Activated naive CD4-positive, alpha-beta T cell treated with anti-CD3 and anti-CD28 coated beads, Interleukin-2, amount 50 U/mL, for 72 hours (primary cell): ENCODE measurements around the gene PREX1. TPM values are rescaled to one million over a fixed set of nuclear protein-coding genes. Genes with fewer than 3 reads are reported as not detected.

Experiments
- ATAC-seq, 2 donors: fragments of 150-1000 bp; cut with Tn5 transposase; 2 replicates each; pipeline ENCODE4 v1.10.0; 2021; ENCODE audit warnings: mild to moderate bottlenecking in 2 of 2, moderate library complexity in 2 of 2
- DNase-seq, 2 donors: peaks; one replicate each; pipeline ENCODE4 v3.0.0; 2021 to 2022; ENCODE audit warnings: low spot score in 2 of 2
- H3K27ac Mint-ChIP-seq, 2 donors: one replicate each; pipeline ENCODE4 v1.8.0; 2022; ENCODE audit warnings: mild to moderate bottlenecking in 2 of 2, mixed read lengths in 2 of 2
- H3K36me3 Mint-ChIP-seq, 2 donors: one replicate each; pipeline ENCODE4 v1.8.0; 2022; ENCODE audit warnings: mixed read lengths in 2 of 2
- H3K9me3 Mint-ChIP-seq, 2 donors: one replicate each; pipeline ENCODE4 v1.8.0; 2022; ENCODE audit warnings: mixed read lengths in 2 of 2
- total RNA-seq, 2 donors: library from RNA; stranded (reverse); gene quantifications; one replicate each; pipeline ENCODE4 v1.2.3, GENCODE V29; 2022

PREX1 gene
- total RNA-seq, 2 donors from 2014 or later: 30.6 to 51.8 TPM

DNA sequence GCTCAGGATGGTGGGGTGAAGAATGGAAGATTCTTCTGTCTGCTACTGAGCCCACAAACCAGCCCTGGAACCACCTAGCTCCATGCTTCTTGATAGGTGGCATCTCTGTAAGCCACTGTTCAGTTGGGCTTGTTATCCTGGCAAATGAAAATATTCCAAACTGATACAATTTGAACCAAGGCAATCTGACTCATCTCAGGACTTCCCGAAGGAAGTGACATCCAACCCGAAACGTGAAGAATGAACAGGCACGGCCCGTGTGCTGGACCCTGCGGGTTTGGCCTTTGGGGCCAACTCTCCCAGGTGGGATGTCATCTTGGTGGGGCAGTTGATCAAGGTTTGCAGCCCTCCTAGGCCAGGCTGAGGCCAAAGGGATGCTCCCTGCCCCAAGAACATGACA is 160.3 kb downstream of the PREX1 start:
- Mint-ChIP-seq H3K27ac (peak overlapping the region in 1 of 2 donors; percentile 25), H3K36me3 (no peaks in the 10 kb centered on the region), H3K9me3 (no peaks in the 10 kb centered on the region)
- ATAC-seq (no peak), DNase-seq (no peak)

DNA sequence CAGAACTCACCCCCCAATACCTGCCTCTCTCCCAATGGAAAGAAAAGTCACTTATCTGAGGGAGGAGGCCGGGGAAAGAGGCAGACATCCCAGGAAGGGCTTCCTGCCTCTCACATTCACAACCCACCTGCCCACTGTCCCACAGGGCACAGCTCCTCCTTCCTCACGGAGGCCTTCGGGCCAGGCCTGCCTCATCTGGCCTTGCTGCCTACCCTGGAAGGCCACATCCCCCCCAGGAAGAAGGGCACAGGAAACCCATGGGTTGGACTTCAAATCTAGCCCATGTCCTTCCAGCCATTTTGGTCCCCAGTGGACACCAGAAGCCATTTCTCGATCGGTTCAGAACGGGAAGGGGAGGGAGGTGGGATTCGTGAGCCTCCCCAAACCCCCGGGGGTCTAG is 162.0 kb downstream of the PREX1 start:
- DNase-seq: no peak
- H3K9me3 Mint-ChIP-seq: no peaks in the 10 kb centered on the region
- peak overlapping the region; percentile 22 to 60 for H3K27ac Mint-ChIP-seq
- H3K36me3 Mint-ChIP-seq: no peaks in the 10 kb centered on the region
- ATAC-seq: no peak

- Mint-ChIP-seq H3K27ac (no peak overlapping the region), H3K9me3 (no peaks in the 10 kb centered on the region), H3K36me3 (peaks cover 0 to 16% of the 10 kb centered on the region in 2 donors)
- DNase-seq (no peak), ATAC-seq (no peak)
Observed at GRCh38 chr20:48662711-48663110, 165.1 kb downstream of the PREX1 start.

DNA sequence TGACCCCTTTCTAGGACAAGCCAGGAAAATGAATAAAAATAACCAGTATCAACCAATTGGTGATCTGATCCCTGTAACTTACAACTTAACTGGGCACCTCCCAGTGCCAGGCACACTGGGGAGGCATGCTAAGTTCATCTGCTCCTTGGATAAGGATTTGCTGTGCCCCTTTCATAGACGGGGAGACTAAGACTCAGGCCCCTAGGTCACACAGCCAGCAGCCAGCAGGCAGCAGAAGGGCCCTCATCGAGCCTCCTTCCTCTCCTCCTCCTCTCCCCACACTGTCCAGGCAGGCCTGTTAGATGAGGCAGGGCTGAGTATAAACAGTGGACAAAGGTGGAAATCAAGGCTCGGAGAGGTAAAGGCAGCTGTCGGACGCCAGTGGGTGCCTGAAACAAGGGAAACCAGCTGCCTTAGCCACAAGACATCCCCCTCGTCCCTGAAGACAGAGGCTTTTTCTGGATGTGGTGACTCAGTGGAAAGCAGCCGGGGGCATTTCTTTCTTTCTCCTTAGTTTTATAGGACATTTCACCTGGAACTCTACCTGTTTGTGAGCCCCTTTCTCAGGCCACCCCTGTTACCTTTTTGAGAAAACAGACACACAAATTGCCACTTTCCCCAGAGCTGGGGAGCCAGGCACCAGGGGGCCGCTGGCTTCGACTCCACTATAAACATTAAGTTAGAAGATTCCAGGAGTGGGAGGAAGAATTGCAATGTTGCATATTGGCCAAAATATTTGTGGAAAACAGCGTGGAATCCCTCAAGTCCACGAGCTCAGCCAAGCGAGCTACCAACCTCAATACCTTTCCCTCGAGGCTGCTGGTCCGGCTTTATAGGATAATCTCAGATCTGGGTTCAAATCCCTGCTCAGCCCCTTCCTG is 166.0 kb downstream of the PREX1 start:
- Mint-ChIP-seq H3K36me3 (peaks cover 0 to 20% of the 10 kb centered on the region in 2 donors), H3K9me3 (no peaks in the 10 kb centered on the region), H3K27ac (no peak overlapping the region)
- DNase-seq: no peak
- ATAC-seq: no peak

DNA sequence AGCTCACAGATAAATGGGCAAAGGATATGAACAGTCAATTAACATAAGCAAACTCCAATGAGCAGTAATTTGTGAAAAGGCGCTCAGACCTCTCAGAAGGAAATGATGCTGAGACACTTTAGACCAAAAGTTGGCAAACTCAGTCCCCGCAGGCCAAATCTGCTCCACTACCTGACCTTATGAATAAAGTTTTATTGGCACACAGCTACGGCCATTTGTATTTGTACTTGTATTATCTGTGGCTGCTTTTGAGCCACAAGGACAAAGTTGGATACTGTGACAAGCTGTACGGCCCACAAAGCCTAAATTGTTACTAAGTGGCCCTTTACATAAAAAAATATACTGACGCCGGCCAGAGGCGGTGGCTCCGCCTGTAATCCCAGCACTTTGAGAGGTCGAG is 167.0 kb downstream of the PREX1 start:
- peaks cover 0 to 20% of the 10 kb centered on the region in 2 donors for H3K36me3 Mint-ChIP-seq
- DNase-seq: no peak

GRCh38 chr20:48659858-48660257 is 167.9 kb downstream of the PREX1 start:
- Mint-ChIP-seq H3K9me3 (no peaks in the 10 kb centered on the region), H3K27ac (no peak overlapping the region), H3K36me3 (peaks cover 0 to 20% of the 10 kb centered on the region in 2 donors)
- DNase-seq: no peak
- no peak for ATAC-seq

More for the DNA sequence above, 167.0 kb downstream of the PREX1 start:
- H3K9me3 Mint-ChIP-seq: no peaks in the 10 kb centered on the region
- no peak overlapping the region for H3K27ac Mint-ChIP-seq
- no peak for ATAC-seq

DNA sequence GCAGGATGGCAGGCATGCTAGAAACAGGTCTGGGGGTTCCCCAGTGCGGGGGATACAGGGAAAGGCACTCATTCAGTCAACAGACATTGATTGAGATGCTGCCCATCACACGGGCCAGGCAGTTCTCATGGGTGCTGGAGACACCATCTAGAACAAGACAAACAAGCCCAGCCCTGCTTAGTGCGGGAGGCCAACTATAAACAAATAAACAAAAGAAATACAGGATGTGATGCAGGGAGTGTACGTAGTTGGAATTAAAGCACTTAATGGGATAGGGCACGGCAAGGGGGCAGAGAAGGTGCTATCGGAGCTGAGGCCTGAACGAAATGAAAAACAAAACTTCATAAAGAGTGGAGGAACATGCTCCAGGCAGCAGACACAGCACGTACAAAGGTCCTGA is 169.3 kb downstream of the PREX1 start:
- no peaks in the 10 kb centered on the region for H3K9me3 Mint-ChIP-seq
- DNase-seq (no peak), ATAC-seq (no peak)
- H3K36me3 Mint-ChIP-seq: peaks cover 0 to 20% of the 10 kb centered on the region in 2 donors
- H3K27ac Mint-ChIP-seq: peak overlapping the region; percentile 41 to 66

GRCh38 chr20:48658198-48658476 is 169.7 kb downstream of the PREX1 start:
- DNase-seq: no peak
- H3K36me3 Mint-ChIP-seq: peaks cover 0 to 20% of the 10 kb centered on the region in 2 donors
- peak; percentile 8 to 14 for ATAC-seq
- H3K9me3 Mint-ChIP-seq: no peaks in the 10 kb centered on the region
- peak overlapping the region; percentile 41 to 66 for H3K27ac Mint-ChIP-seq

GRCh38 chr20:48657426-48658197 is 170.2 kb downstream of the PREX1 start:
- H3K36me3 Mint-ChIP-seq: peaks cover 0 to 20% of the 10 kb centered on the region in 2 donors
- peak overlapping the region; percentile 41 to 90 for H3K27ac Mint-ChIP-seq
- ATAC-seq: peak; percentile 75 to 88
- peak in 1 of 2 donors; percentile 64 for DNase-seq
- no peaks in the 10 kb centered on the region for H3K9me3 Mint-ChIP-seq

DNA sequence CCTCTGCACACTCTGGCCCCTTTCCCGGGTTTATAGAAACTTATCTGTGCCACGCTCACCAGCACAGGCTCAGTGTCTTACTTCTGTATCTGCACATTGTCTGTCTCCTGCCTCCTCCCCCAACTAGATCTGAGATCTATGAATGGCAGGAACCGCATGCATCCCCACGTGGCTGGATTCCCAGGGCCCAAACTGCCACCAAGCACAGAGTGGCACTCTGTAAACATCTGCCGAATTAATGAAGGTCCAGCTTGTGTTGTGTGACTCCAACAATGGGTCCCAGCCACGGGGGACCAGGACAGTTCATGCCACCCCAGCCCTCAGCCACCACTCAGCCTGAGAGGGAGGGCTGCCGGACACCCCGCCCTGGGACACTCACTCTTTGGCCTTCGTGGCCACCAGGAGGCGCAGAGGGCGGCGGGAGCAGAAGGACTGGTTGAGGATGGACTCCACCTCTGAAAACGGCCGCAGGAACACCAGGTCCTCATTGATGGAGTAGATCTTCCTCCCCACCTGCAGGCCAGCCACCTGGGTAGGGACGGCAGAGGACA is 171.1 kb downstream of the PREX1 start:
- DNase-seq (no peak), ATAC-seq (no peak)
- H3K27ac Mint-ChIP-seq: peak overlapping the region in 1 of 2 donors; percentile 13
- no peaks in the 10 kb centered on the region for H3K9me3 Mint-ChIP-seq
- H3K36me3 Mint-ChIP-seq: peaks cover 0 to 20% of the 10 kb centered on the region in 2 donors

DNA sequence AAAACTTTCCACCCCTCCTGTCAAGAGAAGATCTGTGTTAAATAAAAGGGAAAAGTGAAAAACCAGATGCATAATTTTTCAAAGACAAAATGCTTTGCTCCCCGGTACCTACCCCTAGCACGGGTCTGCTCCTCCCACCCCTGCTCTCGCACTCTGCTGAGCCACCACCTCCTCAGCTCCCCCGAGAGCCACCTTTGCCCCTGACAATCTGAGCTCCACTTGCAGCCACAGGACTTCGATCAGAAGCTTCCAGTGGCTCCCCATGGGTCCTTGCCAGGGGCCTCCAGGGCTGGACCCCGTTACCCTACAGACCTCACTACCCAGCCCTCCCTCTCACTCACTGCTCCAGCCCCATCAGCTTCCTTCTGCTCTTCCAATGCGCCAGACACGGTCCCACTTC is 171.7 kb downstream of the PREX1 start:
- ATAC-seq (no peak), DNase-seq (no peak)
- Mint-ChIP-seq H3K36me3 (peaks cover 0 to 20% of the 10 kb centered on the region in 2 donors), H3K27ac (peak overlapping the region in 1 of 2 donors; percentile 45), H3K9me3 (no peaks in the 10 kb centered on the region)

- H3K36me3 Mint-ChIP-seq: peaks cover 0 to 5% of the 10 kb centered on the region in 2 donors
- DNase-seq: no peak
- ATAC-seq: no peak
- H3K27ac Mint-ChIP-seq: no peak overlapping the region
- no peaks in the 10 kb centered on the region for H3K9me3 Mint-ChIP-seq
Observed at GRCh38 chr20:48653706-48654051, 174.1 kb downstream of the PREX1 start.

- H3K9me3 Mint-ChIP-seq: no peaks in the 10 kb centered on the region
- ATAC-seq: no peak
- H3K36me3 Mint-ChIP-seq: peaks cover 0 to 5% of the 10 kb centered on the region in 2 donors
- no peak overlapping the region for H3K27ac Mint-ChIP-seq
- DNase-seq: no peak
Observed at GRCh38 chr20:48652961-48653705, 174.7 kb downstream of the PREX1 start.

- DNase-seq (no peak), ATAC-seq (no peak)
- H3K9me3 Mint-ChIP-seq: no peaks in the 10 kb centered on the region
- H3K36me3 Mint-ChIP-seq: no peaks in the 10 kb centered on the region
- H3K27ac Mint-ChIP-seq: no peak overlapping the region
Observed at GRCh38 chr20:48651960-48652359, 175.8 kb downstream of the PREX1 start.

DNA sequence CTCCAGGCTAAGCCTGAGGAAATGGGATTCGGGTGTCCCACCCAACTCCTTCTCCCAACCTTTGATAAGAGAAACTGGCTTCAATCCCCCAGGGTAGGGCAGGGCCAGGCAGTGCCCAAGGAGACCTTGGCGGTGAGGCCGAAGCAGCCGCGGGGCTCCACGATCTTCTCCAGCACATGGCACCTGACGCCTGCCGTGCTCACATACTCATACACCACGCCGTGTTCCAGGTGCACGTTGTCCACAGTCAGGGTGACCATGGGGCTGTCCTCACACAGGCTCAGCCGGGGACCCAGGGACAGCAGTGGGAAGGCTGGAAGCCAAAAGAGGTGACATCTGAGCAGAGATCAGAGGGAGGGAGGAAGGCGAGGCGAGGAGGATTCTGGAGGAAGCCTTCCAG is 176.5 kb downstream of the PREX1 start:
- ATAC-seq: no peak
- Mint-ChIP-seq H3K36me3 (no peaks in the 10 kb centered on the region), H3K9me3 (no peaks in the 10 kb centered on the region), H3K27ac (peak overlapping the region in 1 of 2 donors; percentile 62)
- no peak for DNase-seq

DNA sequence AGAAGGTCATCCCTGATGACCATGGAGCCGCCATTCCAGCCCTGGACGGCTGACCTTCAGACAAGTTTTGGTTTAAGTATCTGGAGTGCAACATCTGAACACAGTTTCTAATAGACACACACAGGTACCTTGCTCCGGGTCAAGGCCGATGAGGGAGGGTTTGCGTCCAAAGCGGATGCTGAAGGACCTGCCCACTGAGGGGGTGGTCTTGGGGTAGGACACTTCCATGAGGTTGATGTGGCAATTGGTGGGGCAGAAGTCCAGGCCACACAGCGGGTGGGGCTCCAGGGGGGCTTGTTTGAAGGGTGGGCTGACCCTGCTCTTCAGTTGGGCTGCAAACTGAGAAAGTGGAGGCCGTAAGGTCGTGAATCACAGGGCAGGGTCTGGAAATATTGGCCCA is 177.9 kb downstream of the PREX1 start:
- Mint-ChIP-seq H3K36me3 (peaks cover 0 to 8% of the 10 kb centered on the region in 2 donors), H3K9me3 (no peaks in the 10 kb centered on the region), H3K27ac (no peak overlapping the region)
- ATAC-seq (no peak), DNase-seq (no peak)
